H1 (cell line): ENCODE data around the gene USP8. TPM values are rescaled to one million over a fixed set of nuclear protein-coding genes. Genes with fewer than 3 reads are reported as not detected.

Experiments
- CTCF ChIA-PET: fragments of 300-600 bp; sonication (Branson Sonifier 250); formaldehyde crosslinking; loops from one replicate; lab custom pipeline; 2021; ENCODE audit not compliant: partially characterized antibody; lab: Charles Lee
- POLR2A ChIA-PET: fragments of 300-600 bp; sonication (Branson Sonifier 250); formaldehyde crosslinking; loops from one replicate; lab custom pipeline; 2021; ENCODE audit warnings: inconsistent platforms; ENCODE audit not compliant: partially characterized antibody; lab: Charles Lee
- DNase-seq, 2 experiments: peaks; one replicate each; pipeline versions ENCODE4 v3.0.0 to v3.0.0-alpha.2; 2010 to 2022; ENCODE audit warnings: low spot score in 2 of 2, low read depth in 1 of 2, mixed read lengths in 1 of 2
- FAIRE-seq: peaks from 2 replicates; lab custom pipeline; 2011; peaks lifted over from hg19 to GRCh38; lab: Jason Lieb, UNC
- H2AFZ ChIP-seq: 2 replicates; pipeline ENCODE4 v1.8.1; 2012; ENCODE audit warnings: low read length, inconsistent platforms
- H2AK5ac ChIP-seq: 2 replicates; pipeline ENCODE4 v1.6.1; 2013; ENCODE audit warnings: low read depth, low read length
- H2BK120ac ChIP-seq: replicated peaks from 2 replicates; pipeline ENCODE3; 2013; ENCODE audit warnings: low read depth, low read length, inconsistent platforms
- H2BK12ac ChIP-seq: 2 replicates; pipeline ENCODE4 v1.6.1; 2013; ENCODE audit warnings: low read depth, low read length
- H2BK15ac ChIP-seq: 2 replicates; pipeline ENCODE4 v1.6.1; 2013; ENCODE audit warnings: low read length
- H2BK20ac ChIP-seq: 2 replicates; pipeline ENCODE4 v1.6.1; 2013; ENCODE audit warnings: low read length
- H2BK5ac ChIP-seq: 2 replicates; pipeline ENCODE4 v1.6.1; 2013; ENCODE audit warnings: low read depth, low read length
- H3K14ac ChIP-seq: 2 replicates; pipeline ENCODE4 v1.6.1; 2013; ENCODE audit warnings: inconsistent platforms; ENCODE audit not compliant: insufficient read length
- H3K18ac ChIP-seq: 2 replicates; pipeline ENCODE4 v1.6.1; 2013; ENCODE audit warnings: low read length; ENCODE audit errors: extremely low read depth
- H3K23ac ChIP-seq: 2 replicates; pipeline ENCODE4 v1.6.1; 2013; ENCODE audit warnings: inconsistent platforms; ENCODE audit not compliant: insufficient read length
- H3K23me2 ChIP-seq: 2 replicates; pipeline ENCODE4 v1.6.1; 2013; ENCODE audit warnings: low read depth, low read length
- H3K27ac ChIP-seq: 2 replicates; pipeline ENCODE4 v1.6.1; 2011; ENCODE audit warnings: low read depth, low read length, inconsistent platforms
- H3K27me3 ChIP-seq, 4 experiments: replicated peaks in 1 of 4; 1 replicate in 1 of 4; 2 replicates in 3 of 4; pipeline versions ENCODE4 v1.6.1 to v1.8.1; 2011 to 2013; ENCODE audit warnings: low read length in 3 of 4, mild to moderate bottlenecking in 3 of 4, inconsistent platforms in 2 of 4, mixed read lengths in 2 of 4, moderate library complexity in 1 of 4; ENCODE audit not compliant: control insufficient read depth in 3 of 4, insufficient read depth in 3 of 4; ENCODE audit errors: extremely low read depth in 1 of 4
- H3K36me3 ChIP-seq, 4 experiments: 2 replicates each; pipeline versions ENCODE4 v1.6.1 to v1.8.1; 2011 to 2013; ENCODE audit warnings: mild to moderate bottlenecking in 4 of 4, low read length in 3 of 4, moderate library complexity in 2 of 4, control low read depth in 1 of 4, inconsistent platforms in 1 of 4; ENCODE audit not compliant: insufficient read depth in 4 of 4, control insufficient read depth in 2 of 4
- H3K4ac ChIP-seq: replicated peaks from 2 replicates; pipeline ENCODE3; 2013; ENCODE audit warnings: low read length, low read depth, mixed read lengths, inconsistent platforms; ENCODE audit not compliant: insufficient read length
- H3K4me1 ChIP-seq, 4 experiments: replicated peaks in 1 of 4; 1 replicate in 1 of 4; 2 replicates in 3 of 4; pipeline versions ENCODE4 v1.6.1 to v1.8.1; 2011 to 2013; ENCODE audit warnings: low read length in 3 of 4, inconsistent platforms in 2 of 4, mixed read lengths in 1 of 4; ENCODE audit not compliant: insufficient read depth in 4 of 4, control insufficient read depth in 3 of 4
- H3K4me2 ChIP-seq, 2 experiments: 2 replicates each; pipeline versions ENCODE4 v1.6.1 to v1.8.1; 2011 to 2013; ENCODE audit warnings: low read depth in 2 of 2, low read length in 2 of 2, control low read depth in 1 of 2, inconsistent platforms in 1 of 2, mild to moderate bottlenecking in 1 of 2; ENCODE audit not compliant: insufficient read depth in 1 of 2
- H3K4me3 ChIP-seq, 4 experiments: fragments of 200-600, 300-600 bp in 1 of 4; sonication (generic), shearing (Covaris generic), sonication (Bioruptor Twin) in 1 of 4; 2 replicates each; pipeline versions ENCODE4 v1.5.1 to v1.8.1; 2011 to 2016; ENCODE audit warnings: low read length in 4 of 4, low read depth in 3 of 4, control low read depth in 2 of 4, inconsistent platforms in 2 of 4, mild to moderate bottlenecking in 2 of 4, mixed read lengths in 1 of 4, moderate library complexity in 1 of 4; ENCODE audit not compliant: insufficient read depth in 2 of 4; ENCODE audit errors: extremely low read depth in 1 of 4
- H3K56ac ChIP-seq: replicated peaks from 2 replicates; pipeline ENCODE3; 2013; ENCODE audit warnings: low read depth, mild to moderate bottlenecking, mixed read lengths, low read length, inconsistent platforms; ENCODE audit not compliant: insufficient read length
- H3K79me1 ChIP-seq: 2 replicates; pipeline ENCODE4 v1.6.1; 2013; ENCODE audit warnings: low read depth, low read length, control low read depth
- H3K79me2 ChIP-seq, 2 experiments: 2 replicates each; pipeline versions ENCODE4 v1.6.1 to v1.8.1; 2012 to 2013; ENCODE audit warnings: low read length in 2 of 2, mild to moderate bottlenecking in 2 of 2, inconsistent platforms in 1 of 2; ENCODE audit not compliant: insufficient read depth in 2 of 2, control insufficient read depth in 1 of 2
- H3K9ac ChIP-seq, 4 experiments: replicated peaks in 1 of 4; 1 replicate in 1 of 4; 2 replicates in 3 of 4; pipeline versions ENCODE4 v1.6.1 to v1.8.1; 2011 to 2013; ENCODE audit warnings: low read depth in 3 of 4, low read length in 3 of 4, control low read depth in 2 of 4, mild to moderate bottlenecking in 2 of 4, moderate library complexity in 2 of 4, inconsistent platforms in 1 of 4; ENCODE audit errors: extremely low read depth in 1 of 4
- H3K9me3 ChIP-seq, 2 experiments: 2 replicates each; pipeline versions ENCODE4 v1.6.1 to v1.8.1; 2012 to 2013; ENCODE audit warnings: mild to moderate bottlenecking in 2 of 2, moderate library complexity in 2 of 2, control low read depth in 1 of 2, inconsistent platforms in 1 of 2, low read depth in 1 of 2, low read length in 1 of 2, mixed read lengths in 1 of 2; ENCODE audit not compliant: insufficient read depth in 2 of 2
- H4K20me1 ChIP-seq, 2 experiments: replicated peaks in 1 of 2; 2 replicates each; pipeline versions ENCODE3 to v1.8.1; 2011 to 2013; ENCODE audit warnings: inconsistent platforms in 2 of 2, low read length in 2 of 2, mild to moderate bottlenecking in 1 of 2; ENCODE audit not compliant: insufficient read depth in 2 of 2, control insufficient read depth in 1 of 2
- H4K5ac ChIP-seq: 2 replicates; pipeline ENCODE4 v1.6.1; 2013; ENCODE audit warnings: low read length, low read depth, mixed read lengths, inconsistent platforms; ENCODE audit not compliant: insufficient read length
- H4K8ac ChIP-seq: 2 replicates; pipeline ENCODE4 v1.8.0; 2013; ENCODE audit warnings: mild to moderate bottlenecking, moderate library complexity, low read length, inconsistent platforms; ENCODE audit not compliant: insufficient read depth; ENCODE audit errors: extremely low read depth
- H4K91ac ChIP-seq: replicated peaks from 2 replicates; pipeline ENCODE3; 2013; ENCODE audit warnings: low read length, mixed read lengths, inconsistent platforms; ENCODE audit not compliant: insufficient read length
- ASH2L ChIP-seq: fragments of 200-600, 300-600 bp; sonication (generic); IDR thresholded peaks from one replicate; pipeline ENCODE4 v1.7.1; 2017; ENCODE audit warnings: low read length
- MAFK ChIP-seq: IDR thresholded peaks from 2 replicates; pipeline ENCODE4 v1.6.1; 2012; ENCODE audit warnings: low read depth, mild to moderate bottlenecking, improper control_type of control experiment, low read length
- POLR2A ChIP-seq, 2 experiments: IDR thresholded peaks; 1 replicate in 1 of 2; 2 replicates in 1 of 2; pipeline ENCODE4 v1.6.1; 2011; ENCODE audit warnings: low read depth in 2 of 2, low read length in 2 of 2, mild to moderate bottlenecking in 2 of 2; ENCODE audit errors: control extremely low read depth in 1 of 2
- POU5F1 ChIP-seq: IDR thresholded peaks from 2 replicates; pipeline ENCODE4 v1.6.1; 2011; ENCODE audit warnings: low read depth, mild to moderate bottlenecking, low read length, moderate library complexity
- RNF2 ChIP-seq: fragments of 200-900, 300-1000 bp; sonication (generic); IDR thresholded peaks from 2 replicates; pipeline ENCODE4 v1.7.1; 2016; ENCODE audit warnings: borderline replicate concordance, low read depth, mild to moderate bottlenecking, antibody characterized with exemption, low read length; ENCODE audit not compliant: poor library complexity, severe bottlenecking; ENCODE audit errors: missing control alignments
- SIN3A ChIP-seq, 2 experiments: IDR thresholded peaks in 1 of 2; conservative IDR thresholded peaks in 1 of 2; 2 replicates each; pipeline ENCODE4 v1.6.1; 2011 to 2012; ENCODE audit warnings: low read length in 2 of 2, improper control_type of control experiment in 1 of 2, low read depth in 1 of 2, mild to moderate bottlenecking in 1 of 2
- SP2 ChIP-seq: IDR thresholded peaks from 2 replicates; pipeline ENCODE4 v1.6.1; 2012; ENCODE audit warnings: mild to moderate bottlenecking, low read length, inconsistent platforms
- TAF7 ChIP-seq: optimal IDR thresholded peaks from 2 replicates; pipeline ENCODE3; 2011; ENCODE audit warnings: low read depth, mild to moderate bottlenecking, inconsistent platforms, low read length, moderate library complexity, borderline replicate concordance
- TBP ChIP-seq: IDR thresholded peaks from 2 replicates; pipeline ENCODE4 v1.6.1; 2011; ENCODE audit warnings: low read depth, low read length, improper control_type of control experiment
- USF2 ChIP-seq: IDR thresholded peaks from 2 replicates; pipeline ENCODE4 v1.6.1; 2011; ENCODE audit warnings: low read length, improper control_type of control experiment
- YY1 ChIP-seq: IDR thresholded peaks from 2 replicates; pipeline ENCODE4 v1.6.1; 2011; ENCODE audit warnings: low read depth, mild to moderate bottlenecking, low read length
- WGBS, 2 experiments: shearing (Covaris generic) in 1 of 2; methylation state at CpG; one replicate each; pipeline versions ENCODE4 v1.1.6 to v1.1.7; 2013 to 2015; ENCODE audit warnings: low lambda C conversion rate in 2 of 2, mixed read lengths in 2 of 2, inconsistent platforms in 1 of 2, low coverage in 1 of 2, missing lambda C conversion rate in 1 of 2; ENCODE audit not compliant: insufficient replicate concordance in 2 of 2, insufficient coverage in 1 of 2, insufficient read length in 1 of 2; ENCODE audit errors: extremely low coverage in 1 of 2, missing lambda C conversion rate in 1 of 2; 5-methylcytosine and 5-hydroxymethylcytosine counted together
- polyA plus RNA-seq, 7 experiments: library from polyadenylated mRNA; depleted of rRNA in 3 of 7; stranded (reverse) in 5 of 7; unstranded in 2 of 7; fragments of >200 nt in 5 of 7; fragments of 200-250 nt in 2 of 7; gene quantifications; 1 replicate in 5 of 7; 2 replicates in 1 of 7; 4 replicates in 1 of 7; pipeline versions ENCODE4 v1.2.1 to v1.2.3, GENCODE V29; 2011 to 2013; ENCODE audit warnings: missing spikeins in 2 of 7, mixed read lengths in 2 of 7
- total RNA-seq: library from RNA; stranded (reverse); fragmentation: NEBNext Ultra II Directional; extraction: Animal tissue kit (Norgen Biotek cat#: 25700); gene quantifications from 2 replicates; pipeline ENCODE4 v1.2.1, GENCODE V29; 2021
- TF ChIP-seq, protein P1 (sequence below): IDR thresholded peaks from 2 replicates; pipeline ENCODE4 v1.6.1; 2012; ENCODE audit warnings: low read length, inconsistent platforms

USP8 gene
- total and polyA plus RNA-seq, 2 of the 8 experiments (the other 6 are each of a cell fraction or from before 2014, with no cell fraction given), result 19.9 to 66.2 TPM

DNA sequence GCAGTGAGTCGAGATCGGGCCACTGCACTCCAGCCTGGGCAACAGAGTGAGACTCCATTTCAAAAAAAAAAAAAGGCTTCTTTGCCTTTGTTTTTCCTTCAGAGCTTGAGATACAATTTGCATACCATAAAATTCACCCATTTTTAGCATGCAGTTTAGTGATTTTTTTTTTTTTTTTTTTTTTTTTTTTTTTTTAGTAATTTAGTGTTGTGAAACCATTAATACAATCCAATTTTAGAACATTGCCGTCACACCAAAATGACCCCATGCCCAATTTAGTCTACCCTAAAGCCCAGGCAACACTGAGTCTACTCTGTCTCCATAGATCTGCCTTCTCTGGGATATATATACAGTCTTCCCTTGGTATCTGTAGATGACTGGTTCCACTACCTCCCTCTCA is 61.2 kb downstream of the USP8 start:
- Histone ChIP-seq H3K4me3 (no peak overlapping the region), H2BK15ac (no peak overlapping the region), H2BK20ac (no peak overlapping the region), H2BK5ac (no peak overlapping the region), H3K23ac (no peak overlapping the region), H2BK12ac (no peak overlapping the region), H4K91ac (no peak overlapping the region), H3K9me3 (no peaks in the 10 kb centered on the region), H4K20me1 (peaks cover 0 to 2% of the 10 kb centered on the region in 2 experiments), H3K18ac (no peak overlapping the region), H3K56ac (no peak overlapping the region), H3K27ac (no peak overlapping the region), H3K36me3 (peaks cover 2 to 41% (median 25%) of the 10 kb centered on the region in 4 experiments; a peak in 7 of 8 replicates), H3K79me1 (no peaks in the 10 kb centered on the region), H3K79me2 (no peaks in the 10 kb centered on the region), H4K8ac (no peak overlapping the region), H3K27me3 (no peaks in the 10 kb centered on the region), H4K5ac (no peak overlapping the region), H3K9ac (no peak overlapping the region), H2AK5ac (no peak overlapping the region), H3K4ac (no peak overlapping the region), H2AFZ (no peak overlapping the region), H3K4me1 (no peaks in the 10 kb centered on the region), H3K4me2 (no peak overlapping the region), H3K23me2 (no peaks in the 10 kb centered on the region), H2BK120ac (no peak overlapping the region), H3K14ac (no peak overlapping the region)
- ChIA-PET POLR2A (no interaction called here), CTCF (interaction anchor here (0.6 kb wide), 1 partner anchor 111 kb away, joined by 3 read pairs; no protein-coding TSS in a partner anchor)
- WGBS, 2 experiments, result 100% methylated on average over 3 of the region's 3 CpGs; no CpG with 5 or more reads in 1 of the 2 experiments
- no peak for DNase-seq
- no peak for FAIRE-seq
- TF ChIP-seq SIN3A (conservative IDR thresholded peaks at IDR 0.05 in 1 of 2, IDR thresholded peaks at IDR 0.05 in 1 of 2; ENCODE audit: low read depth in 1 of 2, low read length in 2 of 2) (no peak), USF2 (no peak), POLR2A (IDR thresholded peaks at IDR 0.05; ENCODE audit: control extremely low read depth in 1 of 2, low read depth in 2 of 2, low read length in 2 of 2) (no peak), TBP (no peak), POU5F1 (no peak), ASH2L (no peak), TAF7 (no peak), YY1 (no peak), SP2 (no peak), MAFK (no peak), RNF2 (no peak)
- TF ChIP-seq, protein P1, sequence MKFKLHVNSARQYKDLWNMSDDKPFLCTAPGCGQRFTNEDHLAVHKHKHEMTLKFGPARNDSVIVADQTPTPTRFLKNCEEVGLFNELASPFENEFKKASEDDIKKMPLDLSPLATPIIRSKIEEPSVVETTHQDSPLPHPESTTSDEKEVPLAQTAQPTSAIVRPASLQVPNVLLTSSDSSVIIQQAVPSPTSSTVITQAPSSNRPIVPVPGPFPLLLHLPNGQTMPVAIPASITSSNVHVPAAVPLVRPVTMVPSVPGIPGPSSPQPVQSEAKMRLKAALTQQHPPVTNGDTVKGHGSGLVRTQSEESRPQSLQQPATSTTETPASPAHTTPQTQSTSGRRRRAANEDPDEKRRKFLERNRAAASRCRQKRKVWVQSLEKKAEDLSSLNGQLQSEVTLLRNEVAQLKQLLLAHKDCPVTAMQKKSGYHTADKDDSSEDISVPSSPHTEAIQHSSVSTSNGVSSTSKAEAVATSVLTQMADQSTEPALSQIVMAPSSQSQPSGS, result no peak
